ENCODE measurements around the gene ZFPL1. TPM values are rescaled to one million over a fixed set of nuclear protein-coding genes. Genes with fewer than 3 reads are reported as not detected.

ZFPL1 gene
- total and polyA plus RNA-seq, 9 of the 15 experiments (the other 6 are each of a cell fraction or from before 2014, with no cell fraction given): 3.7 to 37.5 (median 22.7) TPM

DNA sequence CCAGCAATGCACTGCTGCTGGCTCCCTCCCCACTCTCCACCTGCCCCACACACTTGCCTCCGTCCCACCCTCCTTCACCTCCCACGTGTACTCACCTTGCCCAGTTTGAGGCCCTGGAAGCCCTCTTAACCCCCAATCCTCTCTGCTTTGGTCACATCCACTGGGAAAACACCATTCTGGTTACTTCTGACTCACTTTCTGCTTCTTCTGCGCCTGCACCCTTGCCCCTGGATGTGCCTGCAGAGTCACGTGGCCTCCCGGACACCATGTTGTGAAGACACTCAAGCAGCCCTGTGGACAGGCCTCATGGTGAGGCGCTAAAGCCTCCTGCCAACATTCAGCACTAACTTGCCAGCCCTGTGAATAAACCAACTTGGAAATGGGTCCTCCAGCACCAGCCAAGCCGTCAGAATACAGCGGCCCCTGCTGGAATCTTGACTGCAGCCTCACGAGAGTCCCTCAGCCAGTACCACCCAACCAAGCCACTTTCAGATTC is 23.1 kb upstream of the ZFPL1 start (continued):
- TF ChIP-seq NR2C2 (CRISPR knock-in tag; IDR thresholded peaks at IDR 0.05) (no peak), NR2C2 (tag; IDR thresholded peaks at IDR 0.05) (no peak), ZNF764 (CRISPR knock-in tag; IDR thresholded peaks at IDR 0.05; ENCODE audit: low read depth) (no peak), GTF2F1 (IDR thresholded peaks at IDR 0.05; ENCODE audit: low read depth, low read length) (no peak), POLR2G (IDR thresholded peaks at IDR 0.05; ENCODE audit: low read depth, low read length) (no peak), ETV6 (IDR thresholded peaks at IDR 0.05; ENCODE audit: borderline replicate concordance in 1 of 2, low read depth in 2 of 2, low read length in 1 of 2) (no peak), ETV6 (CRISPR knock-in tag; IDR thresholded peaks at IDR 0.05; ENCODE audit: borderline replicate concordance) (no peak), ZNF282 (CRISPR knock-in tag; IDR thresholded peaks at IDR 0.05) (no peak), ESRRA (IDR thresholded peaks at IDR 0.05; ENCODE audit: borderline replicate concordance, low read depth) (peak; percentile 21; the same call in 1 of the 2 replicates), BRD9 (IDR thresholded peaks at IDR 0.05; ENCODE audit: low read depth, partially characterized antibody) (peak; percentile 27), ZNF408 (CRISPR knock-in tag; IDR thresholded peaks at IDR 0.05; ENCODE audit: low read depth) (no peak), U2AF2 (optimal IDR thresholded peaks at IDR 0.05; ENCODE audit: low read depth, low read length) (no peak), FUS (optimal IDR thresholded peaks at IDR 0.05; ENCODE audit: low read depth, low read length) (no peak), BHLHE40 (IDR thresholded peaks at IDR 0.05; ENCODE audit: low read length) (0 out of 2 replicates have a peak, but pooled peaks have one; percentile 18), CCNT2 (IDR thresholded peaks at IDR 0.05; ENCODE audit: borderline replicate concordance, extremely low read depth, insufficient read length, low read depth, low read length) (no peak), YY1 (IDR thresholded peaks at IDR 0.05; ENCODE audit: borderline replicate concordance in 1 of 3, control insufficient read depth in 1 of 3, extremely low read depth in 1 of 3, insufficient read depth in 3 of 3, insufficient read length in 1 of 3, insufficient replicate concordance in 2 of 3, low read depth in 1 of 3, low read length in 2 of 3) (peak in 1 of 3 experiments; percentile 11), HDGF (IDR thresholded peaks at IDR 0.05) (0 out of 2 replicates have a peak, but pooled peaks have one; percentile 74)
- TF ChIP-seq, protein P1, sequence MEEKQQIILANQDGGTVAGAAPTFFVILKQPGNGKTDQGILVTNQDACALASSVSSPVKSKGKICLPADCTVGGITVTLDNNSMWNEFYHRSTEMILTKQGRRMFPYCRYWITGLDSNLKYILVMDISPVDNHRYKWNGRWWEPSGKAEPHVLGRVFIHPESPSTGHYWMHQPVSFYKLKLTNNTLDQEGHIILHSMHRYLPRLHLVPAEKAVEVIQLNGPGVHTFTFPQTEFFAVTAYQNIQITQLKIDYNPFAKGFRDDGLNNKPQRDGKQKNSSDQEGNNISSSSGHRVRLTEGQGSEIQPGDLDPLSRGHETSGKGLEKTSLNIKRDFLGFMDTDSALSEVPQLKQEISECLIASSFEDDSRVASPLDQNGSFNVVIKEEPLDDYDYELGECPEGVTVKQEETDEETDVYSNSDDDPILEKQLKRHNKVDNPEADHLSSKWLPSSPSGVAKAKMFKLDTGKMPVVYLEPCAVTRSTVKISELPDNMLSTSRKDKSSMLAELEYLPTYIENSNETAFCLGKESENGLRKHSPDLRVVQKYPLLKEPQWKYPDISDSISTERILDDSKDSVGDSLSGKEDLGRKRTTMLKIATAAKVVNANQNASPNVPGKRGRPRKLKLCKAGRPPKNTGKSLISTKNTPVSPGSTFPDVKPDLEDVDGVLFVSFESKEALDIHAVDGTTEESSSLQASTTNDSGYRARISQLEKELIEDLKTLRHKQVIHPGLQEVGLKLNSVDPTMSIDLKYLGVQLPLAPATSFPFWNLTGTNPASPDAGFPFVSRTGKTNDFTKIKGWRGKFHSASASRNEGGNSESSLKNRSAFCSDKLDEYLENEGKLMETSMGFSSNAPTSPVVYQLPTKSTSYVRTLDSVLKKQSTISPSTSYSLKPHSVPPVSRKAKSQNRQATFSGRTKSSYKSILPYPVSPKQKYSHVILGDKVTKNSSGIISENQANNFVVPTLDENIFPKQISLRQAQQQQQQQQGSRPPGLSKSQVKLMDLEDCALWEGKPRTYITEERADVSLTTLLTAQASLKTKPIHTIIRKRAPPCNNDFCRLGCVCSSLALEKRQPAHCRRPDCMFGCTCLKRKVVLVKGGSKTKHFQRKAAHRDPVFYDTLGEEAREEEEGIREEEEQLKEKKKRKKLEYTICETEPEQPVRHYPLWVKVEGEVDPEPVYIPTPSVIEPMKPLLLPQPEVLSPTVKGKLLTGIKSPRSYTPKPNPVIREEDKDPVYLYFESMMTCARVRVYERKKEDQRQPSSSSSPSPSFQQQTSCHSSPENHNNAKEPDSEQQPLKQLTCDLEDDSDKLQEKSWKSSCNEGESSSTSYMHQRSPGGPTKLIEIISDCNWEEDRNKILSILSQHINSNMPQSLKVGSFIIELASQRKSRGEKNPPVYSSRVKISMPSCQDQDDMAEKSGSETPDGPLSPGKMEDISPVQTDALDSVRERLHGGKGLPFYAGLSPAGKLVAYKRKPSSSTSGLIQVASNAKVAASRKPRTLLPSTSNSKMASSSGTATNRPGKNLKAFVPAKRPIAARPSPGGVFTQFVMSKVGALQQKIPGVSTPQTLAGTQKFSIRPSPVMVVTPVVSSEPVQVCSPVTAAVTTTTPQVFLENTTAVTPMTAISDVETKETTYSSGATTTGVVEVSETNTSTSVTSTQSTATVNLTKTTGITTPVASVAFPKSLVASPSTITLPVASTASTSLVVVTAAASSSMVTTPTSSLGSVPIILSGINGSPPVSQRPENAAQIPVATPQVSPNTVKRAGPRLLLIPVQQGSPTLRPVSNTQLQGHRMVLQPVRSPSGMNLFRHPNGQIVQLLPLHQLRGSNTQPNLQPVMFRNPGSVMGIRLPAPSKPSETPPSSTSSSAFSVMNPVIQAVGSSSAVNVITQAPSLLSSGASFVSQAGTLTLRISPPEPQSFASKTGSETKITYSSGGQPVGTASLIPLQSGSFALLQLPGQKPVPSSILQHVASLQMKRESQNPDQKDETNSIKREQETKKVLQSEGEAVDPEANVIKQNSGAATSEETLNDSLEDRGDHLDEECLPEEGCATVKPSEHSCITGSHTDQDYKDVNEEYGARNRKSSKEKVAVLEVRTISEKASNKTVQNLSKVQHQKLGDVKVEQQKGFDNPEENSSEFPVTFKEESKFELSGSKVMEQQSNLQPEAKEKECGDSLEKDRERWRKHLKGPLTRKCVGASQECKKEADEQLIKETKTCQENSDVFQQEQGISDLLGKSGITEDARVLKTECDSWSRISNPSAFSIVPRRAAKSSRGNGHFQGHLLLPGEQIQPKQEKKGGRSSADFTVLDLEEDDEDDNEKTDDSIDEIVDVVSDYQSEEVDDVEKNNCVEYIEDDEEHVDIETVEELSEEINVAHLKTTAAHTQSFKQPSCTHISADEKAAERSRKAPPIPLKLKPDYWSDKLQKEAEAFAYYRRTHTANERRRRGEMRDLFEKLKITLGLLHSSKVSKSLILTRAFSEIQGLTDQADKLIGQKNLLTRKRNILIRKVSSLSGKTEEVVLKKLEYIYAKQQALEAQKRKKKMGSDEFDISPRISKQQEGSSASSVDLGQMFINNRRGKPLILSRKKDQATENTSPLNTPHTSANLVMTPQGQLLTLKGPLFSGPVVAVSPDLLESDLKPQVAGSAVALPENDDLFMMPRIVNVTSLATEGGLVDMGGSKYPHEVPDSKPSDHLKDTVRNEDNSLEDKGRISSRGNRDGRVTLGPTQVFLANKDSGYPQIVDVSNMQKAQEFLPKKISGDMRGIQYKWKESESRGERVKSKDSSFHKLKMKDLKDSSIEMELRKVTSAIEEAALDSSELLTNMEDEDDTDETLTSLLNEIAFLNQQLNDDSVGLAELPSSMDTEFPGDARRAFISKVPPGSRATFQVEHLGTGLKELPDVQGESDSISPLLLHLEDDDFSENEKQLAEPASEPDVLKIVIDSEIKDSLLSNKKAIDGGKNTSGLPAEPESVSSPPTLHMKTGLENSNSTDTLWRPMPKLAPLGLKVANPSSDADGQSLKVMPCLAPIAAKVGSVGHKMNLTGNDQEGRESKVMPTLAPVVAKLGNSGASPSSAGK (IDR thresholded peaks at IDR 0.05): peak; percentile 35

All from K562 (cell line).